Cerebellar nuclear complex (tissue), 1 donor: ENCODE results near the gene STAT1.
"Not testable (repeated sequence)": the region's sequence is repeated elsewhere in the genome, so short reads cannot be mapped to it uniquely, and the experiment has no call there.

Experiments
- DNase-seq, 2 experiments: peaks; one replicate each; lab custom pipeline; 2025; lab: John Stamatoyannopoulos, UW

Gene STAT1

DNA sequence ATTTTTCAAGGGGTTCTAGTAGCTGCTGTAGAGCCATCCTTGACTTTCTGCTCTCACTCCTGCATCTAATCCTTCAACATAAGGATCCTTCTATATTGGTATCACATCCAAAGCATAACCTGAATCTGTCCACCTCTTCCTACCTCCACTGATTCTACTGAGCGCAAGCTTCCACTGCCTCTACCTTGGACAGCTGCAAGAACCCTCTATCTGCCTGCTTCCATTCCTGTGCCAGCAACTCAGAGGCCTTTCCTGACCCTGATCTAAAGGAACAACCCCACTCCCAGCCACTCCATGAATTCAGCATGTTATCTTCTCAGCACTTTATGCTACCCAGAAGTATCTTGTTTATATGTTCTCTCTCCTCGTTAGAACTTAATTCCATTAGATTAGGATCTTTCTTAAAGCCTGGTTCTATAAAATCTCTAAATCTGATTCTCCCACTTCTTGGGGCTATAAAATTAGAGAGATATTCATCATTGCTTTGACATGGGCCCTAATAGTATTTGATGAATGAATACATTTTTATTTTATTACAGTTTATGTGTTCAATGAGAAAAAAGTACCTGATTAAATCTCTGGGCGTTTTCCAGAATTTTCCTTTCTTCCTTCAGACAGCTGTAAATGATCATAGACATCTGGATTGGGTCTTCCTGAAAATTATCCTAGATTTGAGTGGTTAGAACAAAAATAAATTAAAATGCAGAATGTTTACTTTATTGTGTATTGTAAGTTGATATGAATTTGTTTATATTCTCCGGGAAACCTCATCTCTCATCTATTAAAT lies 6.8 kb downstream of the STAT1 start:
- DNase-seq: no peak

- DNase-seq: no peak
These were observed 7.7 kb downstream of the STAT1 start for GRCh38 chr2:191006297-191006696.

DNA sequence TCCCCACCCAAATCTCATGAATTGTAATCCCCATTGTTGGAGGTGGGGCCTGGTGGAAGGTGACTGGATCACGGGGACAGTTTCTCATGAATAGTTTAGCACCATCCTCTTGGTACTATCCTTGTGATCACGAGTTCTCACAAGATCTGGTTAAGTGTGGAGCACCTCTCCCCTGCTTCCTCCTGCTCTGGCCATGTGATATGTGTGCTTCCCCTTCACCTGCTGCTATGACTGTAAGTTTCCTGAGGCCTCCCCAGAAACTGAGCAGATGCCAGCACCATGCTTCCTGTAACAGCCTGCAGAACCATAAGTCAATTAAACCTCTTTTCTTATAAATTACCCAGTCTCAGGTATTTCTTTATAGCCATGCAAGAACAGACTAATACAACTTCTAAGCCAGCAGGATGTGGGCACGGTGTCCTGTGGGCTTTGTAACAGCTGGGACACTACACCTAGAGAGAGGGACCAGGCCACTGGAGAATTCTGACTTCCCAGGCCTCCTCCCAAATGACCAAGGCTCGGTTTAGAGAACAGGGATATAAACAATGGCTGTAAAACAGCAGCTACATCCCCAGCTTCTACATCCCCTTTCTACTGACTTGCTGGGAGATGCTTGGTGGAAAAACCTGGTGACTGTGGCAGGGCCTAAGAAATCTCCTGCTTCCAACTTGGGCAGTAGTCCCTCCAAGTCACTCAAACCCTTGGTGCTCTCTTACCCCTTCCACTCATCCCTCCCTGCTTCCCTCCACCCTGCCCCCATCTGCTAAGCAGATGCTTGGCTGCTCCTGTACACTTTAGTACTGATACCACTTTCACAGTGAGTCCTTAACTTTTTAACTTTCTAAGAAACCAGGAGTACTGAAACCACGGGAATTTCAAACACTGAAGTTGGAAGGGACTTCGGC lies 10.3 kb downstream of the STAT1 start:
- no peak for DNase-seq

- DNase-seq: no peak
These were observed 12.3 kb downstream of the STAT1 start for GRCh38 chr2:191001624-191002023.

GRCh38 chr2:191001032-191001431 lies 12.9 kb downstream of the STAT1 start:
- no peak for DNase-seq

GRCh38 chr2:190999949-191000665 lies 13.9 kb downstream of the STAT1 start:
- no peak for DNase-seq

DNA sequence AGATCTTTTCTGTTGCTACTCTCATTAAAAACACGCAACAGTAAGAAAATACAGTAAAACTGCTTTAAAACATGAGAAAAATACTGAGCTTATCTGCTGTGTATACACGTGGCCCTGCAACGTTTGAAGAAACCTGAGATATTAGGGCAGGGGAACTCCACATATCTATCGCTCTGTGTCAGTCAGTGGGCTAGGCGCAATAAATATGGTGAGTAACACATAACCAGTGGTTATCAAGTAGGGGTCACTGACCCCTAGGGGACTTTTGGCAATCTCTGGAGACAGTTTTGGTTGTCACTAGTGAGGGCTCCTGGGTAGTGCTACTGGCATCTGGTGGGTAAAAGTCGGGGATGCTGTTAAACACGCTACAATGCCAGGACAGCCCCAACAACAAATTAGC lies 14.9 kb downstream of the STAT1 start:
- no peak for DNase-seq

DNA sequence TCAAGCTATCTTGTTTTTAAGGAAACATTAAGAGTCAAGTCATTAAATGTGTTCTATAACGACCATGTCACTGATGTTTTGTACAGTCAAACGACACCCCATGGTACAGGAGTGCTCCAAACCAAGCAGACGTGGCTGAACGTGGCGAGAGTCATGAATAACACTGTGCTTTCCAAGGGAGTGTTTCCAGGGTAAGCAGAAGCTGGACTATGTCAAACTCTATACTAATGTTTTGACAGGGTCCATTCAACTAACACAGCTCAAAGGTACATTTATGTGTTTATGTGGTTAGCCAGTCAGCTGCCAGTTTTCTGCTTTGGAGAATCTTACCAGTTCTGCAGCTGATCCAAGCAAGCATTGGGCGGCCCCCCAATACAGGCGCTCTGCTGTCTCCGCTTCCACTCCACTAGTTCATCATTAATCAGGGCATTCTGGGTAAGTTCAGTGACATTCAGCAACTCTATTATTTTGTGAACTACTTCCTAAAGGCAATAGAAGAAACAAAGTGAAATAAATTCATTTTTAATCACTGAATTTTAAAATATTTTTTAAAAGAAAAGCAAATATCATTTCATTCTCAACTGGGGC lies 16.4 kb downstream of the STAT1 start:
- DNase-seq: no peak

- no peak for DNase-seq
These were observed 17.0 kb downstream of the STAT1 start for GRCh38 chr2:190996947-190997346.

DNA sequence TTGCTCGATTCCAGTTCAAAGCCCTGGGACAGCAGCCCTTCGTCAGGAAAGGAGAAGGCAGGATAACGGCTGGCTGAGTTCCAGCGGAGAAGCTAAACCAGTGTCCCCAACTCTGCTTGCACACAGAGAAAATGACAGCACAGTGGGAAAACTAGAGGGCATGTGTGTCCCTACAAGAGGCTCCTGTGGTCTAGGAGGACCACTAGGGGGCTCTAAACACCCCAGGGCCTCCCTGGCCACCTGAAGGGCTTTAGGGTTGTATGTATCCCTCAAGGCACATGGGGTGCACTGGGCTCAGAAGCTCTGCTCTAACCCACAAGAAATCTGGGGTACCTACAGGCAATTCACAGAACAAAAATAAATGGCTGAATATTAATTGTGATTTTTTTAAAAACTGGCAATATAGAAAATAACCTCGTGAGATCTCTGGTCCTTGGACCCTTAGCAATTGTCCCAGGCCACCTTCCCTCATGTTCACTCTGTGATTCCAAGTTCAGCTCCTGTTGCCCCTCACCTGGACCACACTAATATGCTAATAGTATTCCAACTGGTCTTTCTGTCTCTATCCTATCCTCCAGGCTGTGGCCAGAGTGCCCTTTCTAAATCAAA lies 17.5 kb downstream of the STAT1 start:
- no peak for DNase-seq

DNA sequence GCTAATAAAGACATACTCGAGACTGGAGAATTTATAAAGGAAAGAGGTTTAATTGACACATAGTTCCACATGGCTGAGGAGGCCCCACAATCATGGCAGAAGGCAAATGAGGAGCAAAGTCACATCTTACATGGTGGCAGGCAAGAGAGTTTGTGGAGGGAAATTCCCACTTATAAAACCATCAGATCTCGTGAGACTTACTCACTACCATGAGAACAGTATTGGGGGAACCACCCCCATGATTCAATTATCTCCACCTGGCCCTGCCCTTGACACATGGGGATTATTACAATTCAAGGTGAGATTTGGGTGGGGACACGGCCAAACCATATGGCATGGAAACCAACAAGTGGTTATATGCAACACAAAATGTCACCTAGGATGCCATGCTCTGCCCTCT lies 18.7 kb downstream of the STAT1 start:
- DNase-seq: not testable (repeated sequence)

GRCh38 chr2:190994148-190994547 lies 19.8 kb downstream of the STAT1 start:
- no peak for DNase-seq

DNA sequence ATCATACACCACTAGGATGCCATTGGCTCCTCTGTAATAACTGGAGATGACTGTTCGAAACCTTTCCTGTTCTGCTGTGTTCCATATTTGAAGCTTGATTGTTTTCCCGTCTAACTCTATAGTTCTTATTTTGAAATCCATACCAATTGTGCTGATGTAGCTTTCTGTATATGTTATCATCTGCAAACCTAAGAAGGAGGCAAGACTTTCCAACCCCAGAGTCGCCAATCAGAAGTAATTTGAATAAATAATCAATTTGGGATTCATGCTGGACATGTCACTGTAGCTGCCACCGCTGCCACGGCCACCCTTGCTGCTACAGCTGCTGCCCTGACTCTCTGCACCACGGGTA lies 20.7 kb downstream of the STAT1 start:
- no peak for DNase-seq

DNA sequence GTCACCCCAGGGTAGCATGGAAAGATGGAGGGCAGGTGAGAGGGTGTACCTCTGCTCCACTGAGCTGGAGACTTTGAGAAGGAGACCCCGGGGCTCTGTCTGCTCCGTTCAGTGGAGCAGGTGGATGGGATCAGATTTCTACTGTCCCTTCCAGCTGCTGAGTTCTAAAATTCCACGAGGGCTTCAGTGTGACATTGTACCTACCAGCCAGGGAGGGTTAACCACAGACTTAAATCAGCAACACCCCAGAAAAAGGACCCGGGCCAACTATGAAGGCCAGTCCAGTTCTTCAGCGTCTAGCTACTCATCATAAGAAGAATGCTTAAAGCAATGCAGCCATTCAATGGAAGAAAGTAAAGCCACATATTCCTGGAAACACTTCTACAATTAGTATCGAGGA lies 23.8 kb downstream of the STAT1 start:
- no peak for DNase-seq

DNA sequence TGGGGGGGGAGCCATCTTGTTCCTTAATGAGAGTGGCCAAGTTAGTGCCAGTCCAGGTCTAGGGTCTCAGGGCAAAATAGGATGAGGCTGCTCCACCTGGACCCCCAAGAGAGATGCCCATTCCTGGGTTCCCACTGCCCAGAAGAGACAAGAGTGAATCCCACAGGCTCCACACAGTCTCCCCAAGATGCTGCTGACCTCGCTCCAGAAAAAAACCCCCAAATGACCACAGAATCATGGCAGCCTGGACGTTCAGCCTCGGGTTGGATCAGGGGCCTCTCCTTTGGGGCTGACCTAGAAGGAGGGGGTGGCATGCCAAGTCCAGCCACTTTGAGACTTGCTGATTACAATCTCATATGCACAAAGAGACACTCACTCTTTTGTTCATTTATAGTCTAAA lies 25.1 kb downstream of the STAT1 start:
- no peak for DNase-seq

DNA sequence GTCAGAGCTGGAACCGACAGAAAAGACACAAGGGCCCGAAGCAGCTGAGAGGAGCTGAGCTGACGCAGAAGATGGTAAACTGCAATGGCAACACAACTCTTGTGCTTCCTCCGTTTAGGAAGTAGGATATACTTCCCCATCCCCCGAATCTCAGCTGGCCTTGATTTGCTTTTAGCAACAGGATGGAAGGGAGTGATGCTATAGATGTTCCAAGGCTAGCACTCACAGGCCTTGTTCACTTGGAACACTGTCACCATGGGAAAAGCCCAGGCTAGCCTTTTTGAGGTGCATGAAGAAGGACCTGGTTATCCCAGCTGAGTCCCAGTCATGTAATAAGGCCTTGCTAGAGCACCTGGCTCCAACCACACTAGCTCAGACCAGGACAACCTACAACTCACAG lies 26.0 kb downstream of the STAT1 start:
- no peak for DNase-seq

DNA sequence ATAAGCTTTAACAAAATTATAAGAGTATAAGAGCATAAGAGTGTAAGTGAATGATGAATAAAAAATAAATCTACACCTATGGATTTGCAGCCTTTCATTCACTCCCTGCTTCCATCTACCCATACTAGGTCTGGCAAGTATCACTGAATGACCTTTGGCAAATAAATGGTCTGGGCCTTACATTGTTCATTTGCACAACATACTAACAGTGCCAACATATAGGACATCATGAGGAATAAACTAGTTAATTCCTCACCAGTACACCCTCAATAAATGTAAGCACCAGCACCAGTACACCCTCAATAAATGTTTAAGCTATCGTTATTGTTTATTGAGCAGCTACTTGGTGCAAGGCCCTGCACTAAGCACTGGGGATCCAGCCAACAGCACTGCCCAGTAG lies 26.9 kb downstream of the STAT1 start:
- no peak for DNase-seq

- DNase-seq: no peak
These were observed 27.6 kb downstream of the STAT1 start for GRCh38 chr2:190986221-190986953.

DNA sequence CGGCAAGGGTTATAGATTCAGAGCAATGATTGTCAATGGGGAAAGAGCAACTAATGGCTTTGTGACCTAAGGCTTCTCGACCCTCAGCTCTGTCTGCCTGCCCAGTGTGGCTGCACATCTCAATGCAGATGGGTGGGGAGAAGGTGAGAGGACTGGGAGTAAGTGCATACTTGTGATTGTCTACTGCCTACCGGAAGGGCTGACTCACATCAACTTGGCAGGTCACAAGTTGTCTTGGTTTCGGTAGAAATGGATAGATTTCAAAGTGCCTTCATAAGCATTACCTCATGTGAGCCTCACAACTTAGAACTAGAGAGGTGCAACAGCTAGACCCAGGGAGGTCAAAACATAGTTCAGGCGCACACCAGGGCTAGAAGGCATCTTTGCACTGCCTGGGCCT lies 29.4 kb downstream of the STAT1 start:
- no peak for DNase-seq

- no peak for DNase-seq
These were observed 31.5 kb downstream of the STAT1 start for GRCh38 chr2:190982262-190983034.
